HG02610 (cell line): ENCODE data around the gene ZMYM2.
A peak's percentile ranks its signal among the peaks of the same experiment; 100 is the strongest.

Source experiments
- ATAC-seq: cut with Tn5 transposase; IDR thresholded peaks from one replicate; pipeline ENCODE4 v1.9.1; 2021; ENCODE audit warnings: mild to moderate bottlenecking, moderate library complexity; ENCODE audit not compliant: unreplicated experiment

The ZMYM2 gene

GRCh38 chr13:20101467-20102316 is 143.2 kb downstream of the ZMYM2 start:
- ATAC-seq = no peak

DNA sequence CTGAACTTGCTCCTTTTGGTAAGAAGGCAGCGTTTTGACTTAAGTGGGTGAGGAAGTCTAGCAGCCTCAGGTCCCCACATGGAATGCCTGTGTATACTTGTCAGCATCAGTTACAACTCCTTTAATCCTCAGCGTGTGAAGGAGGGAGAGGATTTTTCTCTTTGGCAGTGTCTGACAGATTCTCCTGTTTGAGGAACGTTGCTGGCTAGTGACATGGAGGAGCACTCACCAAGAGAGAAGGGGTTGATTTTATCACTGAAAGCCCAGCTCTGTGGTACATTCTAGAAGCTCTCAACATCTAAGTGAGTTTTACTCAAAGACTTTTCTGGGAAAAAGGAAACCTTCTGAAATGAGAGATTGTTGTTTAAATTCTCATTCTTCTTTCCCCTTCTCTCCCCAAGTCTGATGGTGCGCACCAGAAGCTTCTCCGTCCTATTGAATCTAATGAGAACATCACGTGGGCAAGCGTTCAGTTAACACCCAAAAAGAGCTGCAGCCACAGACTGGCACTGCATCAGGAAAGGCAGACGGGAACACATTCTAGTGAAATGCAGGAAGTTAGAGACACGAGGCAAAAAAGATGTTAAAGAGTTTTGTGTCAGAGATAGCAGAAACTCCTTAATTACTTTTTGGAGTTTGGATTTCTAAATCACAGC is 144.1 kb downstream of the ZMYM2 start:
- no peak for ATAC-seq

- ATAC-seq = no peak
Measured at GRCh38 chr13:20105161-20105689, 146.7 kb downstream of the ZMYM2 start.

- ATAC-seq = no peak
Measured at GRCh38 chr13:20106742-20107141, 148.2 kb downstream of the ZMYM2 start.

DNA sequence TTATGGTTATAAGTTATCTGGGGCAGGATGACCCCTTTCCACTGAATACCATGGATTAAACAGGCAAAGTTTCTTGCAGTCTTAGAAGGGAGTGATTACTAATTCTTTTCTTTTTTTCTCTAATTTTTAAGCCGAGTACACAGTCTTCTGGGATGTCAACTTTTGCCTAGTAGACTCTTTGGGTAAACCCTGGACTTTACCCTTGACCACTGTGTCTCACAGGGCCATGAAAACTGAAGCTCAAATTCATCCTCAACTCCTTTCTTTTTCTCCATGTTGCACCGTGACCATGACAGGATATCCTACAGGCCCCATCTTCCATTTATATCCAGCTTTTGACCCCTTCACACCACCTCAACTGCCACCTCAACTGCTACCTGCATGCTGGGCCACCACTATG is 150.5 kb downstream of the ZMYM2 start:
- no peak for ATAC-seq

DNA sequence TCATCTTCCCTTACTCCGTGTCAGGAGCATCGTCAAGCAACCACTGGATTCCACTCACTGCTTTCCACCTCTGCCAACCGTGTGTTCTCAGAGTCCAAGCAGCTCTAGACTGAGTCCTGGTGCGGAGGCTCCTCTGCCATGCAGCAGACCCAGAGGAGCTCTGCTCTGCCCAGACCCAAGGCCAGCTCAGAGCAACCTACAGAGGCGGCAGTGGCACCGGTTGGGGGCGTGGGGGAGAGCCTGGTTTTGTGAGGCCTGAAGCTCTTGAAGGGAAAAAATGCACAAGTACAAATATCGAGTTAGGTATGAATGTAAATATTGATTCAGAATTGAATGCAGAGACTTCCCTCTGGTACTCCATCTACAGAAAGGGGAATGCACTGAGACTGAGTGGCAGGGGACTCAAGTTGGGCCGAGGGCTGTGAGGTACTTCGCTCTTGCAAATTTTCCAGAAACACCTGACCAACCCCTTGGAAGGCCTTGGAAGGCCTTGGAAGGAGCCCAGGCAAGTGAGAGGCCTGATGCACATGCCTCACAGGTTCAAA is 155.6 kb downstream of the ZMYM2 start:
- ATAC-seq = no peak

DNA sequence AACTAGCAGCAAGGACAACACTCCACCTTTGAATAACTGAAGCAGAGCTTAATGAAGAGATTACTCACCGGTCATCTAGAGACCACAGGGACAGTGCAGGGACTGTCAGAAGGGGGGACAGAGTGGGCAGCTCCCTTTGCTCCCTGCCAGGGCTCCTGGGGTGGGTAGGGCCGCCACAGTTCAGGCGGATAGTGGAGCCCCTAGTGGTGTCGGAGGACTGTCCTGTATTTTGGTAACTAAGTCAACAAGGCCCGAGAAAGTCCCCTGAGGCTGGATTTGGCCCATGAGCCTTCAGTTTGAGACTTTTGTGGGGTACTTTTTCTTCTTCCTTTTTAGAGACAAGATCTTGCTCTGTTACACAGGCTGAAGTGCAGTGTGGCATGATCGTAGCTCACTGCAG is 157.7 kb downstream of the ZMYM2 start:
- no peak for ATAC-seq

DNA sequence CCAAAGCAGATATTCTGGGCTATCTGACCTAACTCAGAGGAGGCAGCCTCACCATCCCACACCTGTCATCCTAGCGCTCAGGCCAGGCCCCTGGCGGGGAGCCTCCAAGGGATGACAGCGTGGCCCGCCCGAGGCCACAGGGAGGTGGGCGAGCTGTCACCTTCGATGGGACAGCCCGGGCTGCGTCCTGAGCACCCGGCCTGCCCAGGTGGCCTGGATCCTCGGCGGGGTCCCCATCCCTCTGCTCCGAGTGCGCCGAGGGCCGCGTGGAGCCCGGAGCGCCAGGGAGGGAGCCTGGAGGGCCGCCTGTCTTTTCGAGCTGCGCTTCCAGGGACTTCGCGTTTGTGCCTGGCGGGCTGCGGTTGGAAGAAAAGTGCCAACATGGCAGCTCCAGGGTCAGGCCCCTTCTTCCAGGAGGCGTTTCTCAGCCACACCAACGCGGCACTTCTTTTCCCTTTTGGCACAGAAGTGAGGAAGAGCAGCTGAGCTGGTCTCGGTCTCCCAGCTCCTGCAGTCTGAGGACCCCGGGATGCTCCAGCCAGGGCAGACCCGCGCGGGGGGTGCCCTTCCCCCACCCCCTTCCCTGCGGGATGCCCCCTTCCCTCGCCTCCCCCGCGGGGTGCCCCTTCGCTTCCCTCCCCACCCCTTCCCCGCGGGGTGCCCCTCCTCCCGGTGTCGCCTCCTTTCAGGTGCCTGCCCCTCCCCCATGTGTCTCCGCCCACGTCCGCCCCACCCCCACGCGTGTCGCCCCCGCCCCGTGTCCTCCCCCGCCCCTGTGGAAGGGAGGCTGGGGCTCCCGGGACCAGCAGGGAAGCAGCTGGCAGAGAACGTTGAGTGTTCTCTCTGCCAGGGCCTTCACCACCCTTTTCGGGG is 160.0 kb downstream of the ZMYM2 start:
- no peak for ATAC-seq

- ATAC-seq = no peak
Measured at GRCh38 chr13:20119960-20120359, 161.4 kb downstream of the ZMYM2 start.

DNA sequence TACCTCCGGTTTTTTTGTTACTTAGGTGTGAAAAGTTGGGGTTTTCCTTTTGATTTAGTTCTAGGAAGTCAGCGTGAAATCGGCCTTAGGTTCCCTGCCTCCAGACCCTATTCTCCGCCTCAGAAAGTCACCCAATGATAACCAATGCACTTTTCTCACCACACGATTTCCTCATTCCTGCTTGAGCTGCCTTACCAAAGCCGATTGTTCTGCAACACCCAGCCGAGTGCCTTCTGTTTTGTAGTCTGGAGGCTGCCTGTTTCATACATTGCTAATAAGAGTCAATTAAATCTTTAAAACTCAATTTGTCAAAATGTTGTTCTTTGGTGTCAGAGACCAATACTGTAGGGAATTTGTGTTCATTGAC is 162.6 kb downstream of the ZMYM2 start:
- no peak for ATAC-seq

- no peak for ATAC-seq
Measured at GRCh38 chr13:20124303-20124702, 165.8 kb downstream of the ZMYM2 start.

DNA sequence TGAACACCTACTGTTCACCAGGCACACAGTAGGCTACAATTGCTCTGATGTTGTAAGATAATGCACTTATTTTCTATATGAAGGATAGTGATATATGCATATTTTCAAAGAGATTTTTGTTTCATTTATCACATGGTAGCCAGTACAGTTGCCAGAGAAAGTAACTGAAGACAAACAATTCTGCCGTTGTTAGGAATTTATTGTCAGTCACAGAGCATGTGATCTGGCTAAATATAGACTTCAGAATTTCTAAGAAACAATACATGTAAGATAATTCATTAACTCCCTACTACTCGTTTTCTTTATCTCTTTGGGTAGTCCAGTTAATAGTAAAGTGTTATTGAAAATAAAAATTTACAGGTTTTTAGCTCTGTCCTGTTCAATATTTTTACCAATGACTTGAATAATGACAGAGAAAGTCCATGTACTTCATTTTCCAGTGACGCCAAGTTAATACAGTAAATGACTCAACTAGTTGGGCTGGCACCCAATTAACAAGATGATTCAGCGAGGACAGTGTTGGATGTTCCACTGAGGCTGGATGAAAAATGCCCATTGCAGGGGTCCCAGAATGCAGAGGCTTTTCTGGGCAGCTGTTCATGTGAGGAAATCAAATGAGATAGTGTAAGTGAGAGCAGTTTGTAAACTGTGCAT is 166.7 kb downstream of the ZMYM2 start:
- ATAC-seq = no peak

DNA sequence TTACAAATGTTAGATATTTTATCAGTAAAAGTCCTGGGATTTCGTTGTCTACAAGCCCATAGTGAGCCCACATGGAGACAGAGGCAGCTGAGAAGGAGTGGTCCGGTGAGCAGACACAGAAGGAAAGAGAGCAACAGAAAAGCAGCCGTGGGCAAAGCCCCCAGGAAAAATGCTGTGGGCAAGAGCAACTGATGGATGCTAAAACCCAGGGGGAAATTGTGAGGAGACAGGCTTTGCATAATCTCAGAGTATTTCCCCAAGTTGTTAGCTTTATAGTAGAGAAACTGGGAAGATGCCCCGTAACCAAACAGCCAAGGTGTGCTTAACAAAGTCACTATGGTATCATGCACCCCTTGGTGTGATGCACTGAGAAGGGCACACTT is 167.2 kb downstream of the ZMYM2 start:
- no peak for ATAC-seq

- no peak for ATAC-seq
Measured at GRCh38 chr13:20126541-20127261, 168.2 kb downstream of the ZMYM2 start.

GRCh38 chr13:20127262-20127561 is 168.7 kb downstream of the ZMYM2 start:
- ATAC-seq = no peak

- peak; percentile 73 for ATAC-seq
Measured at GRCh38 chr13:20127562-20128458, 169.3 kb downstream of the ZMYM2 start.

DNA sequence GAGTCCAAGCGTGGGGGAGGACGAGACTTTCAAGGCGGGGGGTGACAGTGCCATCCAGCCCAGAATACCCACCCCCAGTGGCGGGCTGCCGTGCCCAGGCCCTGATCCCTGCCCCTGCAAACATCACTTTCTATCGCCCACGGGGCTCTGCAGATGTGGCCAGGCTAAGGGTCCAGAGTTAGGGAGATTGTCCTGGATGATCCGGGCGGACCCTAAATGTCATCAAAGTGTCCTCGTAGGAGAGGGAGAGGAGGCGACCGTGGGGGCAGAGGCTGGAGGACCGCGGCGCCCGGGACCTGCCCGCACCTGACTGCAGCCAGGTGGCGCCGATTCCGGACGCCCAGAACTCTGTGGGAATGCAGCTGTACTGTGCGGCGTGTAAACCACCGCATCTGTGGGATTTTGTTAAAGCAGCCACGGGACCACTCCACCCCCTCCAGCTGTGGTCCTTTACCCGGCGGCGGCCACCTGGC is 170.0 kb downstream of the ZMYM2 start:
- ATAC-seq = no peak

DNA sequence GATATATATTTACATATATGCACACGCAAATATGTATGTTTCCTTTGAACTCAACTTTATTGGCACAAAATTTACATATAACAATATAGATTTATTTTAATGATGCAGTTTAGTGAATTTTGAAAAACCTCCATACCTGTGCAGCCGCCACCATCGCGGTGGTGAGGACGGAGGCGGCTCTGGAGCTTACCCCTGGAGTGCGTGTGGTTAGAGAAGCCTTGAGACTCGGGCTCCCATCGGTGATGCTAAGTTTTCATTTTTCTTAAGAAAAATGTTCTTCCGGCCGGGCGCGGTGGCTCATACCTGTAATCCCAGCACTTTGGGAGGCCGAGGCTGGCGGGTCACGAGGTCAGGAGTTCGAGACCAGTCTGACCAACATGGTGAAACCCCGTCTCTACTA is 170.5 kb downstream of the ZMYM2 start:
- ATAC-seq = no peak

GRCh38 chr13:20130012-20130411 is 171.5 kb downstream of the ZMYM2 start:
- no peak for ATAC-seq
